KMS-11 (cell line): ENCODE results near the gene SLC6A1.
"Not testable (repeated sequence)": the region's sequence is repeated elsewhere in the genome, so short reads cannot be mapped to it uniquely, and the experiment has no call there.

Experiments
- H2AFZ ChIP-seq: fragments of 200-600 bp; sonication (generic); 2 replicates; pipeline ENCODE4 v1.6.1; 2016; ENCODE audit warnings: antibody characterized with exemption, mixed run types, low read depth
- H3K27ac ChIP-seq: fragments of 200-600 bp; sonication (generic); 2 replicates; pipeline ENCODE4 v1.6.1; 2016; ENCODE audit warnings: mild to moderate bottlenecking, mixed run types
- H3K27me3 ChIP-seq: fragments of 200-600 bp; sonication (generic); 2 replicates; pipeline ENCODE4 v1.6.1; 2017; ENCODE audit warnings: mild to moderate bottlenecking, low read depth, mixed run types, moderate library complexity; ENCODE audit not compliant: insufficient read depth
- H3K36me3 ChIP-seq: fragments of 200-600 bp; sonication (generic); 2 replicates; pipeline ENCODE4 v1.6.1; 2017; ENCODE audit warnings: mild to moderate bottlenecking, mixed run types; ENCODE audit not compliant: insufficient read depth
- H3K4me1 ChIP-seq: fragments of 200-600 bp; sonication (generic); 2 replicates; pipeline ENCODE4 v1.6.1; 2016; ENCODE audit warnings: mild to moderate bottlenecking, low read depth, mixed run types; ENCODE audit not compliant: poor library complexity, severe bottlenecking
- H3K4me2 ChIP-seq: fragments of 200-600 bp; sonication (generic); 2 replicates; pipeline ENCODE4 v1.7.0; 2016; ENCODE audit warnings: mild to moderate bottlenecking, mixed run types
- H3K4me3 ChIP-seq: fragments of 200-600 bp; sonication (generic); IDR thresholded peaks from 2 replicates; pipeline ENCODE4 v1.6.1; 2017; ENCODE audit warnings: low read depth, low read length, mixed read lengths; ENCODE audit not compliant: insufficient read depth
- H3K79me2 ChIP-seq: fragments of 200-600 bp; sonication (generic); 2 replicates; pipeline ENCODE4 v1.6.1; 2016; ENCODE audit warnings: low read depth, mixed run types; ENCODE audit not compliant: insufficient read depth
- H3K9ac ChIP-seq: fragments of 200-600 bp; sonication (generic); 2 replicates; pipeline ENCODE4 v1.6.1; 2016; ENCODE audit warnings: mild to moderate bottlenecking, mixed run types
- H4K20me1 ChIP-seq: fragments of 200-600 bp; sonication (generic); 2 replicates; pipeline ENCODE4 v1.6.1; 2016; ENCODE audit warnings: mild to moderate bottlenecking, mixed run types; ENCODE audit not compliant: insufficient read depth
- TF ChIP-seq, protein P1 (sequence below): fragments of 200-600 bp; sonication (generic); conservative IDR thresholded peaks from 2 replicates; pipeline ENCODE4 v1.6.1; 2017; ENCODE audit warnings: low read depth, mild to moderate bottlenecking, antibody characterized with exemption, low read length, moderate library complexity, mixed read lengths

Gene SLC6A1

DNA sequence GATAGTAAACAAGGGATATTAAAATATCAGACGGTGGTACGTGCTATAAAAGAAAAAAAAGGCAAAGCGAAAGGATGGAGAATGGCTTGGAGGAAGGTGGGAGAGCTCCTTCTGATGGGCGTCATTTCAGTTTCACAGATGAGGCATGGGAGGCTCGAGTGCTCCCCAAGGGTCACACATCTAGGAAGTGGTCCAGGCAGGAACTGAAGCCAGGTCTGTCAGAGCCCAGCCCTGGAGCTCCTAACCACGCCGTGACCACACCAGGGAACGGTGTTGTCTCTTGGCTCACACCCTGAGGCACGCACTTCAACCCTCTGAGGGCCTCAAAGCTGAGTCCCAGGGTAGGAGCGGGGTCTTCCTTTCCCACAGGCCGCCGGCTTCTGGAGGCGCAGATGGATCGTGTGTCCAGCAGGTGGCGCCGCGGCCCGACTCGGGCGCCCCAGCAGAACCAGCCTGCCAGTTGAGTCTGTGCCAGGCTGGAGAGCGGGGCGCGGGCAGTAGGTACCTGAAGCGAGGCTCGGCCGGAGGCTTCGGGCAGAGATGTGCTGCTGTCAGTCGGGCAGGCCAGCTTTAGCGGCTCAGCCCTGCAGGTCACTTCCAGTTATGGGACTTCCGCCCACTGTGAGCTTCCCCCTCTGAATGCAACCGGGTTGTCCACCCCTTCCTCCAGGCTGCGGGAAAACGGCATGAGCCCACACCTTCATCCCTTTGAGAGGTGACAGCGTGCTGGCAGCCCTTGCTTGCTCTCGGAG, 68.1 kb downstream of the SLC6A1 start:
- H3K27me3 ChIP-seq, result no peaks in the 10 kb centered on the region
- TF ChIP-seq, protein P1, sequence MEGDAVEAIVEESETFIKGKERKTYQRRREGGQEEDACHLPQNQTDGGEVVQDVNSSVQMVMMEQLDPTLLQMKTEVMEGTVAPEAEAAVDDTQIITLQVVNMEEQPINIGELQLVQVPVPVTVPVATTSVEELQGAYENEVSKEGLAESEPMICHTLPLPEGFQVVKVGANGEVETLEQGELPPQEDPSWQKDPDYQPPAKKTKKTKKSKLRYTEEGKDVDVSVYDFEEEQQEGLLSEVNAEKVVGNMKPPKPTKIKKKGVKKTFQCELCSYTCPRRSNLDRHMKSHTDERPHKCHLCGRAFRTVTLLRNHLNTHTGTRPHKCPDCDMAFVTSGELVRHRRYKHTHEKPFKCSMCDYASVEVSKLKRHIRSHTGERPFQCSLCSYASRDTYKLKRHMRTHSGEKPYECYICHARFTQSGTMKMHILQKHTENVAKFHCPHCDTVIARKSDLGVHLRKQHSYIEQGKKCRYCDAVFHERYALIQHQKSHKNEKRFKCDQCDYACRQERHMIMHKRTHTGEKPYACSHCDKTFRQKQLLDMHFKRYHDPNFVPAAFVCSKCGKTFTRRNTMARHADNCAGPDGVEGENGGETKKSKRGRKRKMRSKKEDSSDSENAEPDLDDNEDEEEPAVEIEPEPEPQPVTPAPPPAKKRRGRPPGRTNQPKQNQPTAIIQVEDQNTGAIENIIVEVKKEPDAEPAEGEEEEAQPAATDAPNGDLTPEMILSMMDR, result peak; percentile 61
- no peaks in the 10 kb centered on the region for H4K20me1 ChIP-seq
- no peak overlapping the region for H3K4me3 ChIP-seq
- no peaks in the 10 kb centered on the region for H3K4me1 ChIP-seq
- H3K9ac ChIP-seq, result no peak overlapping the region
- H3K36me3 ChIP-seq, result no peaks in the 10 kb centered on the region
- H3K79me2 ChIP-seq, result no peaks in the 10 kb centered on the region
- no peak overlapping the region; the same call in 1 of the 2 replicates for H2AFZ ChIP-seq
- no peak overlapping the region for H3K27ac ChIP-seq
- H3K4me2 ChIP-seq, result no peak overlapping the region

DNA sequence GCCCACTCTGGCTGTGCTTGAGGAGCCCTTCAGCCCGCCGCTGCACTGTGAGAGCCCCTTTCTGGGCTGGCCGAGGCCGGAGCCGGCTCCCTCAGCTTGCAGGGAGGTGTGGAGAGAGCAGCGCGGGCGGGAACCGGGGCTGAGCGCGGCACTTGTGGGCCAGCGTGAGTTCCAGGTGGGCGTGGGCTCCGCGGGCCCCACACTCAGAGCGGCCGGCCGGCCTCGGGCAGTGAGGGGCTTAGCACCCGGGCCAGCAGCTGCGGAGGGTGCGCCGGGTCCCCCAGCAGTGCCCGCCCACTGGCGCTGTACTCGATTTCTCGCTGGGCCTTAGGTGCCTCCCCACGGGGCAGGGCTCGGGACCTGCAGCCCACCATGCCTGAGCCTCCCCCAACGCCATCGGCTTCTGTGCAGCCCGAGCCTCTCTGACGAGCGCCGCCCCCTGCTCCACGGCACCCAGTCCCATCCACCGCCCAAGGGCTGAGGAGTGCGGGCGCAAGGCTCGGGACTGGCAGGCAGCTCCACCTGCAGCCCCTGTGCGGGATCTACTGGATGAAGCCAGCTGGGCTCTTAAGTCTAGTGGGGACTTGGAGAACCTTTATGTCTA, 68.8 kb downstream of the SLC6A1 start:
- H3K27ac ChIP-seq, H3K4me2 ChIP-seq, H3K9ac ChIP-seq: not testable (repeated sequence)

DNA sequence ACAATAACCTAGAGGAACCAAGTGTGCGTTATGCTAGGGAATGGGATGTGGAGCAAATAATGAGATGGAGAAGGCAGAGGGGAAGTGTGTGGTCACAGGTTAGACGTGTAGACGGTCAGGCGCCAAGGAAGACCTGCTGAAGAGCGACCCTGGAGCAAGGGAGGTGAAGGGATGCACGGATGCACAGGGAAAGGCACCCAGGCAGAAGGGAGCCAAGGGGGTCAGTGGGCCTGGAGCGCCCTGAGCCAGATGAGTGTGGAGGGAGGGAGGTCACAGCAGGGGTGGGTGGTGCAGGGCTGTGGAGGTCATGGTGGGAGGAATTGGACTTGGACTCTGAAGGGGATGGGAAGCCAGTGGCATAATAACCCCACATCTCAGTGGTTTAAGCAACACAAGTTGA, 70.2 kb downstream of the SLC6A1 start:
- no peak overlapping the region for H3K9ac ChIP-seq
- no peak overlapping the region for H3K4me3 ChIP-seq
- H3K27ac ChIP-seq, result no peak overlapping the region
- H2AFZ ChIP-seq, result no peak overlapping the region
- TF ChIP-seq, protein P1, result no peak
- H3K79me2 ChIP-seq, result no peaks in the 10 kb centered on the region
- H3K36me3 ChIP-seq, result no peaks in the 10 kb centered on the region
- no peaks in the 10 kb centered on the region for H3K4me1 ChIP-seq
- no peaks in the 10 kb centered on the region for H4K20me1 ChIP-seq
- H3K27me3 ChIP-seq, result no peaks in the 10 kb centered on the region
- H3K4me2 ChIP-seq, result no peak overlapping the region

More for the DNA sequence above, 68.8 kb downstream of the SLC6A1 start:
- H3K79me2 ChIP-seq, H3K4me1 ChIP-seq, H3K4me3 ChIP-seq, H3K27me3 ChIP-seq, H2AFZ ChIP-seq, H3K36me3 ChIP-seq, H4K20me1 ChIP-seq: not testable (repeated sequence)

DNA sequence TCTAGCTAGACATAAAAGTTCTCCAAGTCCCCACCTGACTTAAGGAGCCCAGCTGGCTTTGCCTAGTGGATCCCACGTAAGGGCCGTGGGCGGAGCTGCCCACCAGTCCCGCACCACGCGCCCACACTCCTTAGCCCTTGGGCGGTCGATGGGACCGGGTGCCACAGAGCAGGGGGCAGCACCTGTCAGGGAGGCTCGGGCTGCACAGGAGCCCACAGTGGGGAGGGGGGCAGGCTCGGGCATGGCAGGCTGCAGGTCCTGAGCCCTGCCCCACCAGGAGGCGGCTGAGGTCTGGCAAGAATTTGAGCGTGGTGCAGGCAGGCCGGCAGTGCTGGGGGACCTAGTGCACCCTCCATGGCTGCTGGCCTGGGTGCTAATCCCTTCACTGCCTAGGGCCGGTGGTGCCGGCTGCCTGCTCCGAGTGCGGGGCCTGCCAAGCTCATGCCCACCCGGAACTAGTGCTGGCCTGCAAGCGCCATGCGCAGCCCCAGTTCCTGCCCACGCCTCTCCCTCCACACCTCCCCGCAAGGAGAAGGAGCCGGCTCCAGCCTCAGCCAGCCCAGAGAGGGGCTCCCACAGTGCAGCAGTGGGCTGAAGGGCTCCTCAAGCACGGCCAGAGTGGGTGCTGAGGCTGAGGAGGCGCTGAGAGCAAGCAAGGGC, 78.7 kb downstream of the SLC6A1 start:
- H3K27ac ChIP-seq, result no peak overlapping the region
- no peaks in the 10 kb centered on the region for H3K4me1 ChIP-seq
- no peak overlapping the region for H2AFZ ChIP-seq
- no peaks in the 10 kb centered on the region for H4K20me1 ChIP-seq
- TF ChIP-seq, protein P1, result no peak
- no peak overlapping the region for H3K9ac ChIP-seq
- no peak overlapping the region for H3K4me2 ChIP-seq
- H3K36me3 ChIP-seq, result no peaks in the 10 kb centered on the region
- H3K79me2 ChIP-seq, result no peaks in the 10 kb centered on the region
- H3K4me3 ChIP-seq, result no peak overlapping the region
- no peaks in the 10 kb centered on the region for H3K27me3 ChIP-seq
